NCI-H1436 (cell line): ENCODE measurements around the gene DRC1.
"Not testable (repeated sequence)": the region's sequence is repeated elsewhere in the genome, so short reads cannot be mapped to it uniquely, and the experiment has no call there.

Source experiments
- DNase-seq: peaks from one replicate; lab custom pipeline; 2025; lab: John Stamatoyannopoulos, UW

DRC1 gene

GRCh38 chr2:26463244-26464192 lies 61.8 kb downstream of the DRC1 start:
- DNase-seq: no peak

- DNase-seq: no peak
Measured at GRCh38 chr2:26464390-26465265, 62.9 kb downstream of the DRC1 start.

GRCh38 chr2:26465266-26465925 lies 63.7 kb downstream of the DRC1 start:
- no peak for DNase-seq

GRCh38 chr2:26465981-26466471 lies 64.3 kb downstream of the DRC1 start:
- DNase-seq: no peak

- no peak for DNase-seq
Measured at GRCh38 chr2:26466662-26467310, 65.1 kb downstream of the DRC1 start.

GRCh38 chr2:26468544-26468943 lies 66.8 kb downstream of the DRC1 start:
- DNase-seq: not testable (repeated sequence)

- DNase-seq: no peak
Measured at GRCh38 chr2:26469092-26469710, 67.5 kb downstream of the DRC1 start.

- DNase-seq: no peak
Measured at GRCh38 chr2:26469955-26470354, 68.2 kb downstream of the DRC1 start.

- no peak for DNase-seq
Measured at GRCh38 chr2:26470601-26471260, 69.0 kb downstream of the DRC1 start.

- DNase-seq: no peak
Measured at GRCh38 chr2:26471289-26471688, 69.6 kb downstream of the DRC1 start.

- DNase-seq: no peak
Measured at GRCh38 chr2:26471766-26472706, 70.3 kb downstream of the DRC1 start.

GRCh38 chr2:26472821-26473655 lies 71.3 kb downstream of the DRC1 start:
- no peak for DNase-seq

GRCh38 chr2:26473796-26474195 lies 72.1 kb downstream of the DRC1 start:
- DNase-seq: no peak

- no peak for DNase-seq
Measured at GRCh38 chr2:26474261-26474785, 72.6 kb downstream of the DRC1 start.

GRCh38 chr2:26475037-26475436 lies 73.3 kb downstream of the DRC1 start:
- DNase-seq: no peak

GRCh38 chr2:26475832-26476501 lies 74.2 kb downstream of the DRC1 start:
- no peak for DNase-seq

- DNase-seq: no peak
Measured at GRCh38 chr2:26477126-26477910, 75.6 kb downstream of the DRC1 start.
